Measurements from ENCODE around the gene TSPEAR.

GRCh38 chr21:44603109-44603875, 108.1 kb downstream of the TSPEAR start:
- TF ChIP-seq CTCF (conservative IDR thresholded peaks at IDR 0.05 in 1 of 2, IDR thresholded peaks at IDR 0.05 in 1 of 2; ENCODE audit: low read depth in 1 of 2, low read length in 2 of 2) (no peak), EZH2 (IDR thresholded peaks at IDR 0.05; ENCODE audit: low read length, missing control alignments) (no peak)

All from fibroblast of lung (primary cell).